Glomerular endothelial cell (primary cell): ENCODE data around the gene PAPSS1. TPM values are rescaled to one million over a fixed set of nuclear protein-coding genes. Genes with fewer than 3 reads are reported as not detected.

Experiments used
- DNase-seq: peaks from one replicate; pipeline ENCODE4 v3.0.0-alpha.2; 2011; ENCODE audit warnings: low read depth, low spot score; ENCODE audit errors: extremely low read depth
- total RNA-seq: library from RNA; depleted of rRNA; stranded (reverse); fragments of >200 nt; gene quantifications from 2 replicates; pipeline ENCODE4 v1.2.3, GENCODE V29; 2015

PAPSS1 gene
- total RNA-seq, 1 donor from 2014 or later: 36.1 TPM

DNA sequence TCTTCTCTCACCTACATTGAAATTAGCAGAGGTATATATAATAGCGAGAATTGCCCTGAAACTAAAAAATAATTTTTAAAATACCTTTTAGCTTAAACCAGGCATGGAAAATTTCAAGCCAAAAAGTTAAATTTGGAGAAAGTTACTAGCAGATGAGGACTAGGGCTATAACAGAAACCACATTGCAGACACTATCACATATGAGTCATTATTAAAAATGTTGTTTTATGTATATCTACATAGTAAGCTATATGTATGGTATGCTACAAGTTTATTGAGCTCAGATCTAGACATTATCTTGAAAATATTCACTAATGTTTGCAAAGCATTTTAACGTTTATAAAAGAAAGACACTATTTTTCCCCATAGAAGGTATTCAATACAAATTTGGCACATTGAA lies 147.8 kb downstream of the PAPSS1 start:
- DNase-seq: no peak

DNA sequence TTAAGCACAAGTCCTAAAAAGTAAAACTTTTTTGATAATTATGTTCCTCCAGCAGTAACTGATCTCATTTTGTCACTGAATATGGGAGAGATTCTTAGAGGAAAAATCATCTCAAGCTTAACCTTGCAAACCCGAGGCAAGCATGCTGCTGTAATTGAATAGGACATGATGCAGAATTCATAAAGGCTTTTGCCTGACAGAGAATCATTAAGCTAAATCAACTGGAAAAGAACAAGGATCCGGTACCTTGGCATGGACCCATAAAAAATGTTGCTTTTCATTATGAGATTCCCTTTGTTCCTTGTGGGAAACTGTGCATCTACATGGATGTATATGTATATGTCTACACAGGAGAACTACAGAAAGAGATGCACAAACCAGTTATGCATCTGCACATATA lies 149.1 kb downstream of the PAPSS1 start:
- DNase-seq: no peak

DNA sequence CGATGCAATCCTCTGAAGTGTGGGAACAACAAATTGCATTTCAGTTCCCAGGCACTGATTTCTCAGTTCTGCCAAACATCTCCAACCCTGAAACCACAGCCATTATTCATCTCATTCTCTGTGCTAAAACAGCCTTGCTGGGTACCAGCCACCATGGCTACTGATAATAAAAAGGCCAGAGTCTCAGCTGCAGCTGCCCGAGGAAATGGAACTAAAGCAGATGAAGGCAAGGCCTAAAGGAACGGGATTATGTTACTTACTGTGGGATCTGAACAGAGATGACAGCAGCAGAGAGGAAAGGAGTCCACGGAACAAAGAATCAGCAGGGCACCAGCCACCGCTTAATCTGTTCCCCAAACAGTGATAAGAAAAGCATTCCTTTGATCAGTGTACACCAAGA lies 155.7 kb downstream of the PAPSS1 start:
- no peak for DNase-seq

Other genes with a start within 250 kb of the PAPSS1 start
- gene SGMS2, start 104.7 kb upstream of the PAPSS1 start, total RNA-seq: 45.4 and 47.6 TPM in 2 replicates
- 5.4 and 5.5 TPM in 2 replicates for gene CYP2U1, start 211.3 kb upstream of the PAPSS1 start, total RNA-seq